Erythroblast (primary cell): ENCODE results near the gene BLTP3A.
"Not testable (repeated sequence)": the region's sequence is repeated elsewhere in the genome, so short reads cannot be mapped to it uniquely, and the experiment has no call there.

ENCODE experiments used
- DNase-seq, 2 experiments: peaks; one replicate each; lab custom pipeline; 2025; lab: John Stamatoyannopoulos, UW
- GATA1 ChIP-seq: IDR thresholded peaks from 2 replicates; pipeline ENCODE4 v1.6.1; 2011; ENCODE audit warnings: low read depth, mild to moderate bottlenecking, control low read depth, low read length, moderate library complexity
- POLR2A ChIP-seq: IDR thresholded peaks from 2 replicates; pipeline ENCODE4 v1.6.1; 2011; ENCODE audit warnings: mild to moderate bottlenecking, low read length

BLTP3A gene

GRCh38 chr6:34791701-34792604, at the start of gene BLTP3A:
TSS of gene BLTP3A (plus strand) at chr6:34792083. CDS start at chr6:34792251, 168 bp downstream.
- peak; percentile 90 to 93 for DNase-seq
- TF ChIP-seq GATA1, result no peak
- peak; percentile 87 for TF ChIP-seq POLR2A

DNA sequence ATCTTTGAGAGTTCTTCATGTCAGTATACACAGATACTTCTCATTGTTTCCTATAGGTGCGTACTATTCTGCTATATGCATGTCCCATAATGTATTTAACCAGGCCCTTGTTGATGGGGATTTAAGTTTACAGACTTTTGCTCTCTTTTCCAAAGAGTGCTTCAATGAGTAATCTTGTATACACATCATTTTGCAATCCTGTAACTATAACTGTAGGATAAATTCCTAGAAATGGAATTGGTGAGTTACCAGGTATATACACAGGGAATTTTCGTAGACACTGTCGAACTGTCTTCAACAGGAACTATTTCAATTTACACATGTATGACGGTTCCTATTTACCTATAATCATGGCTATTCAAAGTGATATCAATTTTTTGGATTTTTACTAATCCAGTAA, 49.8 kb upstream of the BLTP3A start:
- DNase-seq, result no peak

GRCh38 chr6:34743625-34744293, 48.1 kb upstream of the BLTP3A start:
- TF ChIP-seq POLR2A (no peak), GATA1 (no peak)
- DNase-seq, result no peak

More for the DNA sequence above, 49.8 kb upstream of the BLTP3A start:
- no peak for TF ChIP-seq POLR2A
- no peak for TF ChIP-seq GATA1

DNA sequence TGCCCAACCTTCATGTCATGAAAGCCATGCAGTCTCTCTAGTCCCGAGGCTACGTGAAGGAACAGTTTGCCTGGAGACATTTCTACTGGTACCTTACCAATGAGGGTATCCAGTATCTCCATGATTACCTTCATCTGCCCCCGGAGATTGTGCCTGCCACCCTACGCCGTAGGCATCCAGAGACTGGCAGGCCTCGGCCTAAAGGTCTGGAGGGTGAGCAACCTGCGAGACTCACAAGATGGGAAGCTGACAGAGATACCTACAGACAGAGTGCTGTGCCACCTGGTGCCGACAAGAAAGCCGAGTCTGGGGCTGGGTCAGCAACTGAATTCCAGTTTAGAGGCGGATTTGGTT, 47.6 kb upstream of the BLTP3A start:
- not testable (repeated sequence) for DNase-seq

DNA sequence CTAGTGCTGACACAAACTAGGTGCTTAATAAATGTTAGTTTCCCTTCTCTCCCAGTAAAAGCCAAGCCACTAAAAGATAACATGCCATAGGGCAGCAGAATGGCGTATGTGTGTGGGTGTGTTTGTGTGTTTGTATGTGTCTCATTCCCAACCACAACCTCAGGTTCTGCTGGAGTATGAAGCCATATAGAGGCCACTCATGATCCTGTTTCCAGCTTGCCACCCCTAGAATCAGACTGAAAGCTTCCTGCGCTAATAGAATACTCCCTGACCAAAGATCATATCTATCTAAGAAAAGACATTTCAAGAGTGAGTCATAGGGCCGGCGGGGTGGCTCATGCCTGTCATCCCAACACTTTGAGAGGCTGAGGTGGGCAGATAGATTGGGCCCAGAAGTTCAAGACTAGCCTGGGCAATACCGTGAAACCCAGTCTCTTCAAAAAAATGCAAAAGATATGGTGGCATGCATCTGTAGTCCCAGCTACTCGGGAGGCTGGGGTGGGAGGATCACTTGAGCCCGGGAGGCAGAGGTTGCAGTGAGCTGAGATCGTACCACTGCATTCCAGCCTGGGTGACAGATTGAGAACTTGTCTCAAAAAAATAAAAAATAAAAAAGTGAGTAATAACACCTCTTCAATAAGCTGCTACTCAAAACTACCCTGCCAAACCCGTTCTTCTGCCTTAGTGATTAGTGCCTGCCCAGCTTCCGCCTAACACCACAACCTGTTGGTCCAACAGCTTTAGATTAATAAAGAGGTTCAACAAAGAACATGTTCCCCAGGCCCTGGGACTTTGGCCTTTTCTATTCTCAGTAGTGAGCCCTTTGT, 46.4 kb upstream of the BLTP3A start:
- TF ChIP-seq POLR2A, result no peak
- no peak for TF ChIP-seq GATA1
- DNase-seq, result peak; percentile 60 to 75

GRCh38 chr6:34746104-34746846, 45.6 kb upstream of the BLTP3A start:
- no peak for DNase-seq
- no peak for TF ChIP-seq GATA1
- no peak for TF ChIP-seq POLR2A

- no peak for TF ChIP-seq GATA1
- TF ChIP-seq POLR2A, result no peak
- no peak for DNase-seq
Measured at GRCh38 chr6:34748757-34749156, 43.1 kb upstream of the BLTP3A start.

DNA sequence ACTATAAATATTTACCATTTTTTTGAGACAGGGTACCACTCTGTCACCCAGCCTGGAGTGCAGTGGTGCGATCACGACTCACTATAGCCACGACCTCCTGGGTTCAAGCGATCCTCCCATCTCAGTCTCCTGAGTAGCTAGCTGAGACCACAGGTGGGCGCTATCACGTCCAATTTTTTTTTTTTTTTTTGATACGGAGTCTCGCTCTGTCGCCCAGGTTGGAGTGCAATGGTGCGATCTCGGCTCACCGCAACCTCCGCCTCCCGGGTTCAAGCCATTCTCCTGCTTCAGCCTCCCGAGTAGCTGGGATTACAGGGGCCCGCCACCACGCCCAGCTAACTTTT, 35.4 kb upstream of the BLTP3A start:
- DNase-seq, result peak; percentile 71 to 74

DNA sequence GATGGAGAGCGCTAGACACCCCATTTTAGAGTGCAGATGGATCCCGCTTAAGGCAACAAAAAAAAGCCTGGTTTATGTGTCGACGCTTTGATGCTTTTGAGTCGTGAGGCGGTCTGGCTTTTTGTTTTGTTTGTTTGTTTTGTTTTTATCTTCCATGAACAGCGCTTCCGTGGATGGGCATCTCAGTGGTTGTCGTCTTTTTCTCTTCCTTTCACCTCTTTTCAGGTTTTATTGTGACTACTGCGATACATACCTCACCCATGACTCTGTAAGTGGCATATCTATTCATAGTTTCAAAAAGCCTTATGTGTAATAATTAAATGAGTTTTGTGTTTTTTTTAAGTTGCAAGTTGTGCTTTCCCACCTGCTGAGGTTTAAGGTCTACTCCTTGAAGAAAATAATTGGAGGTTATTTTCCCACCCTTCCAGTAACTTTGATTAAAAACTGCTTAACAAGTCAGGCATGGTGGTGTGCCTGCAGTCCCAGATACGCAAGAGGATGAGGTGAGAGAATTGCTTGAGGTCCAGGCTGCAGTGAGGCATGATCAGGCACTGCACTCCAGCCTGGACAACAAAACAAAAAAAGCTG, 34.1 kb upstream of the BLTP3A start:
- TF ChIP-seq POLR2A (peak; percentile 61), GATA1 (no peak)
- peak; percentile 18 to 53 for DNase-seq

- TF ChIP-seq POLR2A (no peak), GATA1 (no peak)
Measured at GRCh38 chr6:34760108-34760507, 31.8 kb upstream of the BLTP3A start.

GRCh38 chr6:34761681-34762080, 30.2 kb upstream of the BLTP3A start:
- not testable (repeated sequence) for DNase-seq

More at GRCh38 chr6:34760108-34760507, 31.8 kb upstream of the BLTP3A start:
- no peak for DNase-seq

DNA sequence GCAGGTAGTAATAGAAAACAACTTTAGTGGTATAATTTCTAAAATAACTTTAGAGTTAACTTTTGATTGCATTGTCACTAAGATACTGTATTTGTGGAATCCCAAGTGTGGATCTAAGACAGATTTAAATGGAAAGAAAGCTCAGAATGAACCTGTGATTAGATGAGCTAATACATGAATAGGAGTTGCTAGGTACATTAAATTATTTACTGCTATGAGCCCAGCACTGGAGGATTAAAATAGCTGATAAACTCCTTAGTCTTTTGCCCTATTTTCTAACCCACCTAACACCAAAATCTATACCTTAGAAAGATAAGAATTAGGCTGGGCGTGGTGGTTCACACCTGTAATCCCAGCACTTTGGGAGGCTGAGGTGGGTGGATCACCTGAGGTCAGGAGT, 23.7 kb upstream of the BLTP3A start:
- DNase-seq, result no peak
- TF ChIP-seq GATA1, result no peak
- TF ChIP-seq POLR2A, result no peak

GRCh38 chr6:34771727-34772126, 20.2 kb upstream of the BLTP3A start:
- TF ChIP-seq POLR2A (no peak), GATA1 (no peak)
- DNase-seq, result no peak
